C1 segment of cervical spinal cord (tissue), 14 donors: ENCODE results near the gene C16orf54.
"Not testable (repeated sequence)": the region's sequence is repeated elsewhere in the genome, so short reads cannot be mapped to it uniquely, and the experiment has no call there.

Experiments
- DNase-seq, 14 donors: peaks; one replicate each; lab custom pipeline; 2025; lab: John Stamatoyannopoulos, UW

The C16orf54 gene, protein sequence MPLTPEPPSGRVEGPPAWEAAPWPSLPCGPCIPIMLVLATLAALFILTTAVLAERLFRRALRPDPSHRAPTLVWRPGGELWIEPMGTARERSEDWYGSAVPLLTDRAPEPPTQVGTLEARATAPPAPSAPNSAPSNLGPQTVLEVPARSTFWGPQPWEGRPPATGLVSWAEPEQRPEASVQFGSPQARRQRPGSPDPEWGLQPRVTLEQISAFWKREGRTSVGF

GRCh38 chr16:29745853-29746345 is at the start of gene C16orf54:
TSS of gene C16orf54 (minus strand) at chr16:29745990. CDS start at chr16:29744951, 1,039 bp downstream.
- peak in 8 of 14 donors; percentile 5 to 38 (median 27) for DNase-seq

GRCh38 chr16:29794231-29794710 is 48.5 kb upstream of the C16orf54 start:
- no peak for DNase-seq

- DNase-seq, result not testable (repeated sequence)
These were observed 47.4 kb upstream of the C16orf54 start for GRCh38 chr16:29793153-29793552.

DNA sequence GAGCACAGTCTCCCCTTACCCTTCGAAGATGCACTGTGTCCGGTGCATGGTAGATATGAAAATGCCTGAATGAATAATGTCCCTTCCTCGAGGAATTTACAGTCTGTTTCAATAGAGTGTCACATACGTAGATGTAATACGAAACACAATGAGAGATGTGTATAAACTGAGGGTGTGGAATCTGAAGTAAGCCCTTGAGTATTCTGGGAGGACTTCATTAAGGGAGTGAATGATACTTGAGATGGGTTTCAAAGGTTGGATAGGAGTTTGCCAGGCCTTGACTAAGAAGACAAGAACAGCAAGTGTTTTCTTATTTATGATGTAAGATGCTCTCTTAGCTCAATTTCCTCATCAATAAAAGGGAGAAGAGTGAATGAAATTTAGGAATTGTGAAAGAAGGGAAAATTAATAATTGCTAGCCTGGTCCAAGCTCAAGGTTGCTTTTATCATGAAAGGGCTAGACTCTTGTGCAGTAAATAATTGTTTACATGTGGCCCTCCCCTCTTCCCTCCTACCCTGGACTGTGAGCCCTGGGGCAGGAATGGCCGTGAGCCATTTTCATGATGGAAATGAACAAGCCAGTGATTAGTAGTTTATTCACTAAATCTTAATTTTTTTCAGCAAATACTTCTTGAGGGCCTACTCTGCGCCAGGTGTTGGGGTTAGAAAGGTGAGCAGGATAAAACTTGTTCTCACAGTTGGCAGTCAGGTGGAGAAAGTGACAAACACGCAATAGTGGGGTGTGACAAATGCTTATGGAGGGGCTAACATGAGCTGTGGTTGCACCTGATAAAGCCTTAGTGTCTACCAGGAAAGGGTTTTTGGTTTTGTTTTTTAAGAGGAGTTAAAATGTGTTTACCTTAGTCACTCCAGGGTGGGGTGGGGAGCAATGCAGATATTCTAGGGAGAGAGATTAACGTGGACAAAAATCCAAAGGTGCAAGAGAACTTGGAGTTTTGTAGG is 46.3 kb upstream of the C16orf54 start:
- no peak for DNase-seq

- no peak for DNase-seq
These were observed 45.4 kb upstream of the C16orf54 start for GRCh38 chr16:29790949-29791844.

GRCh38 chr16:29790183-29790948 is 44.6 kb upstream of the C16orf54 start, which contains the start of gene KIF22:
TSS of gene KIF22 (plus strand) at chr16:29790751. CDS start at chr16:29790760, 9 bp downstream.
- DNase-seq, result peak; percentile 92 to 100 (median 97)

GRCh38 chr16:29789775-29790182 is 44.0 kb upstream of the C16orf54 start:
- DNase-seq, result no peak

GRCh38 chr16:29787155-29787554 is 41.4 kb upstream of the C16orf54 start:
- not testable (repeated sequence) for DNase-seq

GRCh38 chr16:29784901-29785500 is 39.2 kb upstream of the C16orf54 start:
- DNase-seq, result peak in 12 of 14 donors; percentile 7 to 58 (median 15)

DNA sequence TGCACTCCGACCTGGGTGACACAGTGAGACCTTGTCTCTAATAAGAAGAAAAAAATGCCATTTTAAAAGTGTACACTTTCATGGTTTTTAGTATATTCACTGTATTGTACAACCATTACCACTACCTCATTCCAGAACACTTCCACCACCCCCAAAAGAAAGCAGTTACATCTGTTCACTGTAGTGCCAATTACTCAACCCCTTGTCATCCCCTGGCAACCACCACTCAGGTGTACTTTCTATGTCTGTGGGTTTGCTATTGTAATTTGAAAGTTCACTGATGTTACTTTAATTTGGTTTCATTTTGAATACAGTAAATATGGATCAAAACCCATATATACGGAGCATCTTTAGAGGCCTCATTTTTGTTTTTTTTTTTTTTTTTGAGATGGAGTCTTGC is 38.4 kb upstream of the C16orf54 start:
- DNase-seq, result no peak

- not testable (repeated sequence) for DNase-seq
These were observed 37.5 kb upstream of the C16orf54 start for GRCh38 chr16:29783094-29783953.

DNA sequence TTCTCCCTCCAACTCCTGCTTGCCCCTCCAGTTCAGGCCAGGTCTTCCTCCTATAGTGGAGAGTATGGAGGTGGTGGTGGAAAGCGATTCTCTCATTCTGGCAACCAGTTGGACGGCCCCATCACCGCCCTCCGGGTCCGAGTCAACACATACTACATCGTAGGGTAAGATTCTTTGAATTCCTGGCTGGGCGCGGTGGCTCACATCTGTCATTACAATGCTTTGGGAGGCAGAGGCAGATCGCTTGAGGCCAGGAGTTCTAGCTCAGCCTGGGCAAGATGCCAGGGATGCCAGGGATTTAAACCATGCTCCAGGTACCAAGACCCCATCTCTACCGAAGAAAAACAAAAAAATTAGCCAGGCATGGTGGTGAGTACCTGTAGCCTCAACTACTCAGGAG is 33.7 kb upstream of the C16orf54 start:
- no peak for DNase-seq

DNA sequence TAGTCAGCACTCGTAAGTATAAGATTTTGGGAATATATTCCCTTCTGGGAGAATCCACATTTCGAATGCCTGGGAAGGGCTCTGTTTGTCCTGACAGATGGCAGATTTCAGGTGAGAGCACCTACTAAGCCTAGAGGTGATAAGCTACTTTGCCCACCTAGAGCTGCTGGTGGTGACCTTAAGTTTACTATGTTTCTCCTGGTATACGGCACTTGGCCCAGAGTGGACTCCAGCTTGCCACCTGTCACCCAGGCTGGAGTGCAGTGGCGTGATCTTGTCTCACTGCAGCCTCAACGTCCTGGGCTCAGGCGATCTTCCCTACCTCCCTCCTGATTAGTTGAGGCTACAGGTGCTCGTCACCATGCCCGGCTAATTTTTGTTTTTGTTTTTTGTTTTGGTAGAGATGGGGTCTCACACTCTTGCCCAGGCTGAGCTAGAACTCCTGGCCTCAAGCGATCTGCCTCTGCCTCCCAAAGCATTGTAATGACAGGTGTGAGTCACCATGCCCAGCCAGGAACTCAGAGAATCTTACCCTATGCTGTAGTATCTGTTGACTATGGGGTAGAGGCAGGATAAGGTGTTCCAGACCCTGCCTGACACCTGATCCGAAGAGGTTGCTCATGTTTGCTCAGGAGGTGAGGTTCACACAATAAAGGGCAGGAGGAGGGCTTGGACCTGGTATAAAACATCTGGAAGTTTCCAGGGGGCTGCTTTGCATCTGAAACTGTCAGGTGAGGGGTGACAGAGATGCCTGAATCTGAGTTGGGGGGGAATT is 32.0 kb upstream of the C16orf54 start, which contains the start of gene ZG16:
TSS of gene ZG16 (plus strand) at position 681 of the 775 bp plus-strand sequence. CDS start 1,011 bp downstream, outside the sequence.
- no peak for DNase-seq

DNA sequence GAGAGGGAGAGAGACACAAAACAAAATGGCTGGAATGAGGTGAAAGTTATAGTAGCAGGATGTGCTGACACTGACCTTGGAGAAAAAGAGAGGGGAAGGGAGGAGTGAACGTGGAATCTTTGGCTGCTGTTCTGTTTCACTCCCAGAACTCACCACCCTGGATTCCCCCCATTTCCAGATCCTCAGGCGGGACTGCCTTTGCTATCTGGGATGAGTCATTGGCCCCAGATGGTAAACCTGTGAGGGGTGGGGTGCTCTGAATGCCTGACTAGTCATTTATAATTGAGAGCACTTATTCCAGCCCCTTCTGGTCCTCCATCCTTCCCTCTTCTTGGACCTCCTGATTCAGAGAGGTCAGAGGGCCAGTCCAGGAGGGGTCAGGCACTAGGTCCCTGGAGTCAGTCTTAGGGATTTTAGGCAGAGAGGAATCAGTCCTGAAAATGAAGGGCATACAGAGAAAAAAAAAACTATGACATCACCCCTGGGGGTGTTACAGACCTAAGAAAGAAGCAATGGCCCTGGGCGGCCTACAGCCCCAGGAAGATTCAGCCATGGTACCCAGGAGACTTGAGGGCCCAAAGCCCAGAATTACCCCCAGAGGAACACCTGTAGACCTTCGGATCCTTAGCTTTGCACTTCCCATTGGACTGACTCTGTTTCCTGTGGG is 30.1 kb upstream of the C16orf54 start:
- no peak for DNase-seq

- DNase-seq, result no peak
These were observed 28.9 kb upstream of the C16orf54 start for GRCh38 chr16:29774730-29775129.

- DNase-seq, result not testable (repeated sequence)
These were observed 26.5 kb upstream of the C16orf54 start for GRCh38 chr16:29772330-29772729.

GRCh38 chr16:29770250-29770929 is 24.6 kb upstream of the C16orf54 start:
- DNase-seq, result no peak
